GM13977 (cell line): Measurements from ENCODE around the gene IL20.

ENCODE experiments used
- DNase-seq: peaks from one replicate; pipeline ENCODE4 v3.0.0; 2012; ENCODE audit warnings: low spot score
- CTCF ChIP-seq: IDR thresholded peaks from 2 replicates; pipeline ENCODE4 v1.5.1; 2012; ENCODE audit warnings: mild to moderate bottlenecking, control low read depth; ENCODE audit not compliant: insufficient read depth; ENCODE audit errors: extremely low read depth, missing control alignments
- in situ Hi-C: fragments of 300-500 bp; cut with MboI; formaldehyde crosslinking; loops from one replicate; pipeline ENCODE4 v1.12.0; 2022; ENCODE audit warnings: low sequenced_read_pairs, low pct_unique_long_range_greater_than_20kb, mixed read lengths, inconsistent platforms; ENCODE audit not compliant: unreplicated experiment

Gene IL20

GRCh38 chr1:206833106-206833680 lies 32.2 kb upstream of the IL20 start:
- no peak for DNase-seq

GRCh38 chr1:206833801-206834200 lies 31.6 kb upstream of the IL20 start:
- TF ChIP-seq CTCF, result no peak
- no peak for DNase-seq
- in situ Hi-C loops, result no loop called here

More at GRCh38 chr1:206833106-206833680, 32.2 kb upstream of the IL20 start:
- no peak for TF ChIP-seq CTCF
- in situ Hi-C loops, result no loop called here

- no peak for DNase-seq
- in situ Hi-C loops, result no loop called here
- no peak for TF ChIP-seq CTCF
Observed at GRCh38 chr1:206834217-206834616, 31.2 kb upstream of the IL20 start.

- TF ChIP-seq CTCF, result no peak
- no peak for DNase-seq
- in situ Hi-C loops, result no loop called here
Observed at GRCh38 chr1:206834711-206835110, 30.7 kb upstream of the IL20 start.

GRCh38 chr1:206835186-206835585 lies 30.2 kb upstream of the IL20 start:
- in situ Hi-C loops, result no loop called here
- TF ChIP-seq CTCF, result no peak
- DNase-seq, result no peak

- in situ Hi-C loops, result no loop called here
- DNase-seq, result no peak
- TF ChIP-seq CTCF, result no peak
Observed at GRCh38 chr1:206836111-206836510, 29.3 kb upstream of the IL20 start.
